Measurements from ENCODE around the gene ENTHD1. TPM values are rescaled to one million over a fixed set of nuclear protein-coding genes. Genes with fewer than 3 reads are reported as not detected.

The ENTHD1 gene
- total and polyA plus RNA-seq, 2 of the 8 experiments (the other 6 are each of a cell fraction or from before 2014, with no cell fraction given): not detected

- TF ChIP-seq CBX8 (IDR thresholded peaks at IDR 0.05; ENCODE audit: borderline replicate concordance, low read depth, low read length): no peak
- no peak for TF ChIP-seq ASH2L (IDR thresholded peaks at IDR 0.05; ENCODE audit: low read length)
- TF ChIP-seq KDM5A (IDR thresholded peaks at IDR 0.05; ENCODE audit: low read length): no peak
- no peak for TF ChIP-seq TEAD4 (IDR thresholded peaks at IDR 0.05; ENCODE audit: low read depth, low read length)
- TF ChIP-seq SIN3A (conservative IDR thresholded peaks at IDR 0.05 in 1 of 2, IDR thresholded peaks at IDR 0.05 in 1 of 2; ENCODE audit: low read depth in 1 of 2, low read length in 2 of 2): no peak
- TF ChIP-seq MAX (IDR thresholded peaks at IDR 0.05): no peak
Observed at GRCh38 chr22:39728236-39728860, 165.2 kb downstream of the ENTHD1 start (continued).

Measured in H1 (cell line).